Thoracic aorta (tissue), 2 donors: ENCODE measurements around the gene ZNF385A. TPM values are rescaled to one million over a fixed set of nuclear protein-coding genes. Genes with fewer than 3 reads are reported as not detected.
A peak's percentile ranks its signal among the peaks of the same experiment; 100 is the strongest.
"Not testable (repeated sequence)": the region's sequence is repeated elsewhere in the genome, so short reads cannot be mapped to it uniquely, and the experiment has no call there.

ENCODE experiments used
- ATAC-seq: fragments of 150-250 bp; one replicate; pipeline ENCODE4 v1.8.0; 2017; ENCODE audit warnings: low read depth; ENCODE audit not compliant: insufficient number of reproducible peaks, low FRiP score
- DNase-seq: peaks from one replicate; pipeline ENCODE4 v3.0.0-alpha.2; 2020; ENCODE audit warnings: low spot score
- H3K27ac ChIP-seq, 2 donors: fragments of 200-600 bp; sonication (generic); 1 replicate in 1 of 2; 2 replicates in 1 of 2; pipeline ENCODE4 v1.5.1; 2016; ENCODE audit warnings: mild to moderate bottlenecking in 2 of 2, moderate library complexity in 2 of 2
- H3K27me3 ChIP-seq: fragments of 200-600 bp; sonication (generic); replicated peaks from 2 replicates; pipeline ENCODE4 v1.6.0; 2016; ENCODE audit warnings: mild to moderate bottlenecking; ENCODE audit not compliant: insufficient read depth
- H3K36me3 ChIP-seq: fragments of 200-600 bp; sonication (generic); one replicate; pipeline ENCODE4 v1.5.1; 2016
- H3K4me1 ChIP-seq, 2 donors: fragments of 200-600 bp; sonication (generic); 1 replicate in 1 of 2; 2 replicates in 1 of 2; pipeline versions ENCODE4 v1.5.1 to v1.6.0; 2016; ENCODE audit warnings: low read depth in 2 of 2, mild to moderate bottlenecking in 1 of 2; ENCODE audit not compliant: control insufficient read depth in 1 of 2
- H3K4me3 ChIP-seq: fragments of 200-600 bp; sonication (generic); 2 replicates; pipeline ENCODE4 v1.5.1; 2016; ENCODE audit warnings: mild to moderate bottlenecking
- H3K9me3 ChIP-seq: fragments of 200-600 bp; sonication (generic); 2 replicates; pipeline ENCODE4 v1.5.1; 2016
- total RNA-seq, 2 donors: library from RNA; depleted of rRNA; stranded (reverse); fragments of >200 nt; gene quantifications; one replicate each; pipeline versions ENCODE4 v1.1.0 to v1.2.3, GENCODE V29; 2016
- TF ChIP-seq, protein P1 (sequence below): fragments of 200-600 bp; sonication (generic); IDR thresholded peaks from one replicate; pipeline ENCODE4 v1.5.1; 2019; ENCODE audit warnings: antibody characterized with exemption

ZNF385A gene
- total RNA-seq, 2 donors from 2014 or later = 7.4 to 19.0 TPM

- Histone ChIP-seq H3K36me3 (no peaks in the 10 kb centered on the region), H3K4me1 (peaks cover 19 to 47% of the 10 kb centered on the region in 2 donors), H3K4me3 (no peak overlapping the region), H3K27me3 (no peaks in the 10 kb centered on the region), H3K27ac (no peak overlapping the region), H3K9me3 (no peaks in the 10 kb centered on the region)
- DNase-seq (no peak), ATAC-seq (no peak)
- TF ChIP-seq, protein P1, sequence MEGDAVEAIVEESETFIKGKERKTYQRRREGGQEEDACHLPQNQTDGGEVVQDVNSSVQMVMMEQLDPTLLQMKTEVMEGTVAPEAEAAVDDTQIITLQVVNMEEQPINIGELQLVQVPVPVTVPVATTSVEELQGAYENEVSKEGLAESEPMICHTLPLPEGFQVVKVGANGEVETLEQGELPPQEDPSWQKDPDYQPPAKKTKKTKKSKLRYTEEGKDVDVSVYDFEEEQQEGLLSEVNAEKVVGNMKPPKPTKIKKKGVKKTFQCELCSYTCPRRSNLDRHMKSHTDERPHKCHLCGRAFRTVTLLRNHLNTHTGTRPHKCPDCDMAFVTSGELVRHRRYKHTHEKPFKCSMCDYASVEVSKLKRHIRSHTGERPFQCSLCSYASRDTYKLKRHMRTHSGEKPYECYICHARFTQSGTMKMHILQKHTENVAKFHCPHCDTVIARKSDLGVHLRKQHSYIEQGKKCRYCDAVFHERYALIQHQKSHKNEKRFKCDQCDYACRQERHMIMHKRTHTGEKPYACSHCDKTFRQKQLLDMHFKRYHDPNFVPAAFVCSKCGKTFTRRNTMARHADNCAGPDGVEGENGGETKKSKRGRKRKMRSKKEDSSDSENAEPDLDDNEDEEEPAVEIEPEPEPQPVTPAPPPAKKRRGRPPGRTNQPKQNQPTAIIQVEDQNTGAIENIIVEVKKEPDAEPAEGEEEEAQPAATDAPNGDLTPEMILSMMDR = no peak
Measured at GRCh38 chr12:54328595-54329337, 55.8 kb downstream of the ZNF385A start.

GRCh38 chr12:54325442-54326109 lies 59.0 kb downstream of the ZNF385A start:
- H3K36me3 ChIP-seq, H3K27me3 ChIP-seq, H3K9me3 ChIP-seq, ATAC-seq, DNase-seq: not testable (repeated sequence)
- Histone ChIP-seq H3K4me1 (peaks cover 14 to 43% of the 10 kb centered on the region in 2 donors), H3K27ac (peak overlapping the region; percentile 60 to 87), H3K4me3 (peak overlapping the region; percentile 73)

DNA sequence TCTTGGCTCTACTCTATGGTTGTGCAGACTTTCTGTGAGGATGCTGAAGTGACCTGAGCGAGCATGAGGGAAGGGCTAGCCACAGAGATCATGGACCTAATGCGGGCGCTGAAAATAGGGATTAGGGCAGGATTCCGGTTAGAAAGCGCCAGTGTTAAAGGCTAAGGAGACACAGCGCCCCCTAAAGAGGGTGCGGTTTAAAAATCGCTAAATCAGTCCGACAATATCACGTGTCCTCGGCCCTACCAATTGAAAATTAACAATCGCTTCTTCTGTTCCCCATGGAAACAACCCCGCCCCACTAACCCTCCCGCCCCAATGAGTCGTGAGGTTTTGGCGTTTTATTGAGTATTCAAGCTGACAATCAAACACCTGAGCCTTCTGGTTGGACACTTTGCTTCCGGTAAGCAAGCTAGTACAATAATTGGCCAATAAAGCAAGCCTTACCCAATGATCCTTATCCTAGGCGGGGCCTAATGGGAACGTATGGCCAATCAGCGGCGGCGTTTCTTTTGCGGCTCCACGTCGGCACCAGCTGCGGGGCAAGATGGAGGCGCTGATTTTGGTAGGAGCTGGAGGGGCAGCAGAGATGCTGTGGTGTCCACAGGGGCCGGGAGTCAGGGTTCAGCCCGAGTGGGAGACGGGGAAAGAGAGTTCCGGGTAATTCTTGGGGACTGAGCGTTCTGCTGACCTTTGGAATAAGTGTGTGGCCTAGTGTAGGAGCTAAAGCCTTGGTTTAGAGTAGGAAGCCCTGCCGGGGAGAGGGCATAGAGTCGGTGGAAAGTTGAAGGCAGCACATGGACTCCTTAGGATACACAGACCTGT lies 59.7 kb downstream of the ZNF385A start, which contains the start of gene COPZ1:
COPZ1 (plus strand) TSS at position 515 of the 825 bp plus-strand sequence; CDS start at position 548, 33 bp downstream.
- Histone ChIP-seq H3K4me1 (peaks cover 14 to 38% of the 10 kb centered on the region in 2 donors), H3K27me3 (no peaks in the 10 kb centered on the region), H3K27ac (peak within 1 kb of the TSS; percentile 60 to 87), H3K4me3 (peak within 1 kb of the TSS; percentile 73), H3K9me3 (no peaks in the 10 kb centered on the region), H3K36me3 (no peaks in the 10 kb centered on the region)
- TF ChIP-seq, protein P1 = peak; percentile 45
- ATAC-seq = peak; percentile 100
- DNase-seq = peak; percentile 92

GRCh38 chr12:54321363-54321762 lies 63.2 kb downstream of the ZNF385A start:
- H3K27ac ChIP-seq = no peak overlapping the region
- no peaks in the 10 kb centered on the region for H3K27me3 ChIP-seq
- H3K4me1 ChIP-seq = peaks cover 3 to 10% of the 10 kb centered on the region in 2 donors
- H3K36me3 ChIP-seq = no peaks in the 10 kb centered on the region
- ATAC-seq = no peak
- no peak for DNase-seq
- no peak overlapping the region for H3K4me3 ChIP-seq
- no peaks in the 10 kb centered on the region for H3K9me3 ChIP-seq
- TF ChIP-seq, protein P1 = no peak

Other genes with a start within 250 kb of the ZNF385A start
- gene SMUG1, start 195.7 kb downstream of the ZNF385A start, total RNA-seq = 10 to 100 TPM; 29.4 to 39.3 TPM
- gene CBX5, start 104.6 kb downstream of the ZNF385A start, total RNA-seq = 10 to 100 TPM; 37.6 to 52.7 TPM
- 100 to 1,000 TPM; 219 to 695 TPM for gene HNRNPA1, start 104.0 kb downstream of the ZNF385A start, total RNA-seq
- gene NFE2, start 83.7 kb downstream of the ZNF385A start, total RNA-seq = 1 to 10 TPM in 1 of 2 donors, not detected in 1; 1.8 TPM
- 10 to 100 TPM; 38.7 to 59.4 TPM for gene COPZ1, start 59.6 kb downstream of the ZNF385A start, total RNA-seq
- 1 to 10 TPM in 1 of 2 donors, under 1 TPM in 1; 0.95 to 2.3 TPM for gene GPR84, start 20.2 kb downstream of the ZNF385A start, total RNA-seq
- gene ITGA5, start 34.5 kb upstream of the ZNF385A start, total RNA-seq = 100 to 1,000 TPM; 752 to 847 TPM
- gene GTSF1, start 88.9 kb upstream of the ZNF385A start, total RNA-seq = not detected
- gene NCKAP1L, start 113.0 kb upstream of the ZNF385A start, total RNA-seq = 10 to 100 TPM; 29.6 to 41.3 TPM
- gene PDE1B, start 164.9 kb upstream of the ZNF385A start, total RNA-seq = 10 to 100 TPM; 35.5 to 39.2 TPM
- 10 to 100 TPM in 1 of 2 donors, 1 to 10 TPM in 1; 3.3 to 10.3 TPM for gene PPP1R1A, start 203.9 kb upstream of the ZNF385A start, total RNA-seq